ENCODE data around the gene EFCAB7.

Gene EFCAB7

GRCh38 chr1:63512584-63512983 lies 10.7 kb upstream of the EFCAB7 start:
- H3K36me3 ChIP-seq (ENCODE audit: control insufficient read depth in 5 of 5, insufficient read depth in 5 of 5, low read length in 5 of 5) = peaks cover 0 to 8% (median 0%) of the 10 kb centered on the region in 5 donors
- H3K27me3 ChIP-seq (ENCODE audit: control insufficient read depth in 5 of 5, insufficient read depth in 4 of 5, low read length in 5 of 5) = no peaks in the 10 kb centered on the region
- H3K27ac ChIP-seq (ENCODE audit: low read depth, low read length) = no peak overlapping the region
- no peak overlapping the region for H3K4me3 ChIP-seq (ENCODE audit: low read depth in 1 of 5, low read length in 5 of 5)
- no peaks in the 10 kb centered on the region for H3K4me1 ChIP-seq (ENCODE audit: control insufficient read depth in 5 of 5, insufficient read depth in 5 of 5, low read length in 5 of 5)
- no peaks in the 10 kb centered on the region for H3K9me3 ChIP-seq (ENCODE audit: control insufficient read depth in 5 of 5, low read length in 5 of 5)
- no peak overlapping the region for H3K9ac ChIP-seq (ENCODE audit: low read length in 5 of 5)

- Histone ChIP-seq H3K36me3 (ENCODE audit: control insufficient read depth in 5 of 5, insufficient read depth in 5 of 5, low read length in 5 of 5) (no peaks in the 10 kb centered on the region), H3K4me1 (ENCODE audit: control insufficient read depth in 5 of 5, insufficient read depth in 5 of 5, low read length in 5 of 5) (no peaks in the 10 kb centered on the region), H3K4me3 (ENCODE audit: low read depth in 1 of 5, low read length in 5 of 5) (no peak overlapping the region), H3K9me3 (ENCODE audit: control insufficient read depth in 5 of 5, low read length in 5 of 5) (no peaks in the 10 kb centered on the region), H3K27ac (ENCODE audit: low read depth, low read length) (no peak overlapping the region), H3K27me3 (ENCODE audit: control insufficient read depth in 5 of 5, insufficient read depth in 4 of 5, low read length in 5 of 5) (no peaks in the 10 kb centered on the region), H3K9ac (ENCODE audit: low read length in 5 of 5) (no peak overlapping the region)
Measured at GRCh38 chr1:63516629-63517028, 6.7 kb upstream of the EFCAB7 start.

- Histone ChIP-seq H3K27ac (ENCODE audit: low read depth, low read length) (peak overlapping the region; percentile 90), H3K4me1 (ENCODE audit: control insufficient read depth in 5 of 5, insufficient read depth in 5 of 5, low read length in 5 of 5) (peaks cover 3 to 20% (median 17%) of the 10 kb centered on the region in 5 donors), H3K4me3 (ENCODE audit: low read depth in 1 of 5, low read length in 5 of 5) (peak overlapping the region; percentile 83 to 97 (median 88)), H3K9me3 (ENCODE audit: control insufficient read depth in 5 of 5, low read length in 5 of 5) (no peaks in the 10 kb centered on the region), H3K36me3 (ENCODE audit: control insufficient read depth in 5 of 5, insufficient read depth in 5 of 5, low read length in 5 of 5) (peaks cover 0 to 9% (median 6%) of the 10 kb centered on the region in 5 donors), H3K9ac (ENCODE audit: low read length in 5 of 5) (peak overlapping the region; percentile 68 to 96 (median 87)), H3K27me3 (ENCODE audit: control insufficient read depth in 5 of 5, insufficient read depth in 4 of 5, low read length in 5 of 5) (no peaks in the 10 kb centered on the region)
Measured at GRCh38 chr1:63523738-63524137, 413 bp downstream of the EFCAB7 start.

- no peaks in the 10 kb centered on the region for H3K27me3 ChIP-seq (ENCODE audit: control insufficient read depth in 5 of 5, insufficient read depth in 4 of 5, low read length in 5 of 5)
- H3K9ac ChIP-seq (ENCODE audit: low read length in 5 of 5) = peak overlapping the region in 2 of 5 donors; percentile 68 to 87
- peak overlapping the region; percentile 90 for H3K27ac ChIP-seq (ENCODE audit: low read depth, low read length)
- H3K4me1 ChIP-seq (ENCODE audit: control insufficient read depth in 5 of 5, insufficient read depth in 5 of 5, low read length in 5 of 5) = peaks cover 3 to 20% (median 17%) of the 10 kb centered on the region in 5 donors
- peak overlapping the region; percentile 83 to 97 (median 88) for H3K4me3 ChIP-seq (ENCODE audit: low read depth in 1 of 5, low read length in 5 of 5)
- no peaks in the 10 kb centered on the region for H3K9me3 ChIP-seq (ENCODE audit: control insufficient read depth in 5 of 5, low read length in 5 of 5)
- peaks cover 0 to 13% (median 6%) of the 10 kb centered on the region in 5 donors for H3K36me3 ChIP-seq (ENCODE audit: control insufficient read depth in 5 of 5, insufficient read depth in 5 of 5, low read length in 5 of 5)
Measured at GRCh38 chr1:63524201-63524600, 876 bp downstream of the EFCAB7 start.

- Histone ChIP-seq H3K27ac (ENCODE audit: low read depth, low read length) (no peak overlapping the region), H3K4me3 (ENCODE audit: low read depth in 1 of 5, low read length in 5 of 5) (no peak overlapping the region), H3K4me1 (ENCODE audit: control insufficient read depth in 5 of 5, insufficient read depth in 5 of 5, low read length in 5 of 5) (no peaks in the 10 kb centered on the region), H3K36me3 (ENCODE audit: control insufficient read depth in 5 of 5, insufficient read depth in 5 of 5, low read length in 5 of 5) (peaks cover 3 to 24% (median 8%) of the 10 kb centered on the region in 5 donors), H3K9ac (ENCODE audit: low read length in 5 of 5) (no peak overlapping the region), H3K9me3 (ENCODE audit: control insufficient read depth in 5 of 5, low read length in 5 of 5) (no peaks in the 10 kb centered on the region), H3K27me3 (ENCODE audit: control insufficient read depth in 5 of 5, insufficient read depth in 4 of 5, low read length in 5 of 5) (no peaks in the 10 kb centered on the region)
Measured at GRCh38 chr1:63532727-63533126, 9.4 kb downstream of the EFCAB7 start.

- Histone ChIP-seq H3K9me3 (ENCODE audit: control insufficient read depth in 5 of 5, low read length in 5 of 5) (no peaks in the 10 kb centered on the region), H3K36me3 (ENCODE audit: control insufficient read depth in 5 of 5, insufficient read depth in 5 of 5, low read length in 5 of 5) (peaks cover 0 to 17% (median 8%) of the 10 kb centered on the region in 5 donors), H3K27me3 (ENCODE audit: control insufficient read depth in 5 of 5, insufficient read depth in 4 of 5, low read length in 5 of 5) (no peaks in the 10 kb centered on the region), H3K27ac (ENCODE audit: low read depth, low read length) (no peak overlapping the region), H3K4me3 (ENCODE audit: low read depth in 1 of 5, low read length in 5 of 5) (no peak overlapping the region), H3K4me1 (ENCODE audit: control insufficient read depth in 5 of 5, insufficient read depth in 5 of 5, low read length in 5 of 5) (no peaks in the 10 kb centered on the region), H3K9ac (ENCODE audit: low read length in 5 of 5) (no peak overlapping the region)
Measured at GRCh38 chr1:63533931-63534330, 10.6 kb downstream of the EFCAB7 start.

- Histone ChIP-seq H3K4me1 (ENCODE audit: control insufficient read depth in 5 of 5, insufficient read depth in 5 of 5, low read length in 5 of 5) (no peaks in the 10 kb centered on the region), H3K4me3 (ENCODE audit: low read depth in 1 of 5, low read length in 5 of 5) (no peak overlapping the region), H3K36me3 (ENCODE audit: control insufficient read depth in 5 of 5, insufficient read depth in 5 of 5, low read length in 5 of 5) (peaks cover 0 to 15% (median 8%) of the 10 kb centered on the region in 5 donors), H3K9ac (ENCODE audit: low read length in 5 of 5) (no peak overlapping the region), H3K9me3 (ENCODE audit: control insufficient read depth in 5 of 5, low read length in 5 of 5) (no peaks in the 10 kb centered on the region), H3K27me3 (ENCODE audit: control insufficient read depth in 5 of 5, insufficient read depth in 4 of 5, low read length in 5 of 5) (no peaks in the 10 kb centered on the region), H3K27ac (ENCODE audit: low read depth, low read length) (no peak overlapping the region)
Measured at GRCh38 chr1:63534406-63534805, 11.1 kb downstream of the EFCAB7 start.

- H3K4me1 ChIP-seq (ENCODE audit: control insufficient read depth in 5 of 5, insufficient read depth in 5 of 5, low read length in 5 of 5) = no peaks in the 10 kb centered on the region
- H3K27me3 ChIP-seq (ENCODE audit: control insufficient read depth in 5 of 5, insufficient read depth in 4 of 5, low read length in 5 of 5) = no peaks in the 10 kb centered on the region
- H3K9ac ChIP-seq (ENCODE audit: low read length in 5 of 5) = no peak overlapping the region
- H3K4me3 ChIP-seq (ENCODE audit: low read depth in 1 of 5, low read length in 5 of 5) = no peak overlapping the region
- H3K27ac ChIP-seq (ENCODE audit: low read depth, low read length) = no peak overlapping the region
- H3K9me3 ChIP-seq (ENCODE audit: control insufficient read depth in 5 of 5, low read length in 5 of 5) = no peaks in the 10 kb centered on the region
- H3K36me3 ChIP-seq (ENCODE audit: control insufficient read depth in 5 of 5, insufficient read depth in 5 of 5, low read length in 5 of 5) = peaks cover 0 to 15% (median 8%) of the 10 kb centered on the region in 5 donors
Measured at GRCh38 chr1:63537006-63537405, 13.7 kb downstream of the EFCAB7 start.

GRCh38 chr1:63537940-63538339 lies 14.6 kb downstream of the EFCAB7 start:
- H3K9ac ChIP-seq (ENCODE audit: low read length in 5 of 5) = no peak overlapping the region
- no peaks in the 10 kb centered on the region for H3K4me1 ChIP-seq (ENCODE audit: control insufficient read depth in 5 of 5, insufficient read depth in 5 of 5, low read length in 5 of 5)
- no peak overlapping the region for H3K4me3 ChIP-seq (ENCODE audit: low read depth in 1 of 5, low read length in 5 of 5)
- no peaks in the 10 kb centered on the region for H3K9me3 ChIP-seq (ENCODE audit: control insufficient read depth in 5 of 5, low read length in 5 of 5)
- peaks cover 0 to 11% (median 5%) of the 10 kb centered on the region in 5 donors for H3K36me3 ChIP-seq (ENCODE audit: control insufficient read depth in 5 of 5, insufficient read depth in 5 of 5, low read length in 5 of 5)
- H3K27me3 ChIP-seq (ENCODE audit: control insufficient read depth in 5 of 5, insufficient read depth in 4 of 5, low read length in 5 of 5) = no peaks in the 10 kb centered on the region
- H3K27ac ChIP-seq (ENCODE audit: low read depth, low read length) = no peak overlapping the region

- H3K4me3 ChIP-seq (ENCODE audit: low read depth in 1 of 5, low read length in 5 of 5) = no peak overlapping the region
- no peaks in the 10 kb centered on the region for H3K9me3 ChIP-seq (ENCODE audit: control insufficient read depth in 5 of 5, low read length in 5 of 5)
- H3K27me3 ChIP-seq (ENCODE audit: control insufficient read depth in 5 of 5, insufficient read depth in 4 of 5, low read length in 5 of 5) = no peaks in the 10 kb centered on the region
- H3K36me3 ChIP-seq (ENCODE audit: control insufficient read depth in 5 of 5, insufficient read depth in 5 of 5, low read length in 5 of 5) = peaks cover 0 to 3% (median 0%) of the 10 kb centered on the region in 5 donors
- peaks cover 0 to 6% (median 4%) of the 10 kb centered on the region in 5 donors for H3K4me1 ChIP-seq (ENCODE audit: control insufficient read depth in 5 of 5, insufficient read depth in 5 of 5, low read length in 5 of 5)
- no peak overlapping the region for H3K27ac ChIP-seq (ENCODE audit: low read depth, low read length)
- no peak overlapping the region for H3K9ac ChIP-seq (ENCODE audit: low read length in 5 of 5)
Measured at GRCh38 chr1:63545780-63546179, 22.5 kb downstream of the EFCAB7 start.

All from subcutaneous abdominal adipose tissue (tissue), 5 donors.